ENCODE results near the gene PSMC6. TPM values are rescaled to one million over a fixed set of nuclear protein-coding genes. Genes with fewer than 3 reads are reported as not detected.
A peak's percentile ranks its signal among the peaks of the same experiment; 100 is the strongest.

The PSMC6 gene
- total and polyA plus RNA-seq, 4 donors = 69.5 to 165 (median 82.6) TPM

DNA sequence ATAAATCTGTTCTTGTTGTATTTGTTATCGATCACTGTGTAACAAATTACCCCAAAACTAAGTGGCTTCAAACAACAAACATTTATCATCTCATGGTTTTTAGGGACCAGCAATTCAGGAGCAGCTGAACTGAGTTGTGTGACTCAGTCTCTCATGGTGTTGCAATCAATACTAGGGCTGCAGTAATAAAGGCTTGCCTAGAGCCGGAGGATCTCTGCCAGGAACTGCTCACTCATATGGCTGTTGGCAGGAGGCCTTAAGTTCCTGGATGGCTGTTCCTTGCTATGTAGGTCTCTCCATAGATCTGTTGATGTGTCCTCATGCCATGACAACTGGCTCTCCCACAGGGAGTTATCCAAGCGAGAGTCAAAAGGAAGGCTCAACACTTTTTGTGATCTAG lies 3.8 kb upstream of the PSMC6 start:
- Histone ChIP-seq H3K9me3 (ENCODE audit: control insufficient read depth in 4 of 4, insufficient read depth in 3 of 4, low read length in 3 of 4) (no peaks in the 10 kb centered on the region), H3K9ac (ENCODE audit: insufficient read depth in 1 of 2, low read length in 2 of 2) (no peak overlapping the region), H3K27me3 (ENCODE audit: control insufficient read depth in 3 of 3, insufficient read depth in 3 of 3, low read length in 2 of 3) (no peaks in the 10 kb centered on the region), H3K27ac (ENCODE audit: low read depth in 1 of 2, low read length in 1 of 2) (peak overlapping the region in 1 of 2 donors; percentile 52), H3K4me3 (no peak overlapping the region), H3K4me1 (ENCODE audit: control insufficient read depth in 5 of 5, insufficient read depth in 5 of 5, low read length in 5 of 5) (peaks cover 0 to 9% (median 1%) of the 10 kb centered on the region in 5 donors), H3K36me3 (ENCODE audit: control insufficient read depth in 4 of 4, insufficient read depth in 4 of 4, low read length in 4 of 4) (peaks cover 0 to 7% (median 0%) of the 10 kb centered on the region in 4 donors)
- no peak for ATAC-seq (ENCODE audit: insufficient read depth, low FRiP score)
- WGBS, 2 donors = 62 to 63% methylated on average over 3 of the region's 3 CpGs
- TF ChIP-seq, protein P1, sequence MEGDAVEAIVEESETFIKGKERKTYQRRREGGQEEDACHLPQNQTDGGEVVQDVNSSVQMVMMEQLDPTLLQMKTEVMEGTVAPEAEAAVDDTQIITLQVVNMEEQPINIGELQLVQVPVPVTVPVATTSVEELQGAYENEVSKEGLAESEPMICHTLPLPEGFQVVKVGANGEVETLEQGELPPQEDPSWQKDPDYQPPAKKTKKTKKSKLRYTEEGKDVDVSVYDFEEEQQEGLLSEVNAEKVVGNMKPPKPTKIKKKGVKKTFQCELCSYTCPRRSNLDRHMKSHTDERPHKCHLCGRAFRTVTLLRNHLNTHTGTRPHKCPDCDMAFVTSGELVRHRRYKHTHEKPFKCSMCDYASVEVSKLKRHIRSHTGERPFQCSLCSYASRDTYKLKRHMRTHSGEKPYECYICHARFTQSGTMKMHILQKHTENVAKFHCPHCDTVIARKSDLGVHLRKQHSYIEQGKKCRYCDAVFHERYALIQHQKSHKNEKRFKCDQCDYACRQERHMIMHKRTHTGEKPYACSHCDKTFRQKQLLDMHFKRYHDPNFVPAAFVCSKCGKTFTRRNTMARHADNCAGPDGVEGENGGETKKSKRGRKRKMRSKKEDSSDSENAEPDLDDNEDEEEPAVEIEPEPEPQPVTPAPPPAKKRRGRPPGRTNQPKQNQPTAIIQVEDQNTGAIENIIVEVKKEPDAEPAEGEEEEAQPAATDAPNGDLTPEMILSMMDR (IDR thresholded peaks at IDR 0.05; ENCODE audit: control extremely low read depth, extremely low read depth) = no peak
- peak in 2 of 3 donors; percentile 44 to 52 for DNase-seq

DNA sequence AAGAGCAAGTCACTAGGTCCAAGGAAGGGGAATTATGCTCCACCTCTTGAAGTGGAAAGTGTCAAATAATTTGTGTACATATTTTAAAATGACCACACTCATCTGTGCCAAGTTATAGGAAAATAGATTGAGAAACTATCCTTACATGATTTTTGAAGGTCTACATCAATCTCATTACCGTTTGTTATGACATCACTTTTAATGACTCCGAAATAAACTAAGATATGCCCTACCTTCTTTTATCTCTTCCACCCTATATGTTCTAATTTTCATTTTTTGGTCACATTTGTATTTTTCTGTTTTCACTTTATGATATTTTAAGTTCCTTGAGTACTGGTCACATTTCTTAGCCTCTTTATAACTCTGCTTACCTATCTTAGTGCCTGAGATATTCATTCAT lies 3.3 kb upstream of the PSMC6 start:
- WGBS, 2 donors = 87 to 95% methylated on average over 2 of the region's 2 CpGs
- Histone ChIP-seq H3K27me3 (ENCODE audit: control insufficient read depth in 3 of 3, insufficient read depth in 3 of 3, low read length in 2 of 3) (no peaks in the 10 kb centered on the region), H3K9me3 (ENCODE audit: control insufficient read depth in 4 of 4, insufficient read depth in 3 of 4, low read length in 3 of 4) (no peaks in the 10 kb centered on the region), H3K36me3 (ENCODE audit: control insufficient read depth in 4 of 4, insufficient read depth in 4 of 4, low read length in 4 of 4) (peaks cover 0 to 7% (median 2%) of the 10 kb centered on the region in 4 donors), H3K9ac (ENCODE audit: insufficient read depth in 1 of 2, low read length in 2 of 2) (no peak overlapping the region), H3K27ac (ENCODE audit: low read depth in 1 of 2, low read length in 1 of 2) (no peak overlapping the region), H3K4me1 (ENCODE audit: control insufficient read depth in 5 of 5, insufficient read depth in 5 of 5, low read length in 5 of 5) (peaks cover 0 to 11% (median 3%) of the 10 kb centered on the region in 5 donors), H3K4me3 (no peak overlapping the region)
- TF ChIP-seq, protein P1 (IDR thresholded peaks at IDR 0.05; ENCODE audit: control extremely low read depth, extremely low read depth) = no peak
- no peak for ATAC-seq (ENCODE audit: insufficient read depth, low FRiP score)
- no peak for DNase-seq

DNA sequence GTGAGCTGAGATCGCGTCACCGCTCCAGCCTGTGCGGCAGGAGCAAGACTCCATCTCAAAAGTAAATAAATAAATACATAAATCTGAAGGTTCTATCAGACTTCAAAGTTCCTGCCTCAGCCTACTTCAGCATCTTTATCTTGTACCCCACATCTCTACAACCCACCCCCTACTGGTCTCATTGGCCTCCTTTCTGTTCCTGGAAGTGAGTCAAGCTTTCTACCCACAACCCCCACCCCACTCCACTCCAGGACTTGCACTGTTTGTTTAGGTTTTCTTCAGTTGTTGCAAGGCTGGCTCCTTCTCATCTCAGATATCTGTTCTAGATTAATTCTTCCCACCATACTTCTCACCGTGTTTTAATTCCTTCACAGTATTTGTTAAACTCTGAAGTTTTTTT lies 714 bp upstream of the PSMC6 start:
- TF ChIP-seq, protein P1 (IDR thresholded peaks at IDR 0.05; ENCODE audit: control extremely low read depth, extremely low read depth) = no peak
- peak overlapping the region; percentile 73 to 92 for H3K27ac ChIP-seq (ENCODE audit: low read depth in 1 of 2, low read length in 1 of 2)
- ATAC-seq (ENCODE audit: insufficient read depth, low FRiP score) (no peak), DNase-seq (peak in 2 of 3 donors; percentile 23 to 34)
- H3K4me1 ChIP-seq (ENCODE audit: control insufficient read depth in 5 of 5, insufficient read depth in 5 of 5, low read length in 5 of 5) = peaks cover 0 to 11% (median 4%) of the 10 kb centered on the region in 5 donors
- no peak overlapping the region for H3K4me3 ChIP-seq
- H3K9ac ChIP-seq (ENCODE audit: insufficient read depth in 1 of 2, low read length in 2 of 2) = peak overlapping the region; percentile 89 to 100
- H3K27me3 ChIP-seq (ENCODE audit: control insufficient read depth in 3 of 3, insufficient read depth in 3 of 3, low read length in 2 of 3) = no peaks in the 10 kb centered on the region
- peaks cover 1 to 17% (median 9%) of the 10 kb centered on the region in 4 donors for H3K36me3 ChIP-seq (ENCODE audit: control insufficient read depth in 4 of 4, insufficient read depth in 4 of 4, low read length in 4 of 4)
- no peaks in the 10 kb centered on the region for H3K9me3 ChIP-seq (ENCODE audit: control insufficient read depth in 4 of 4, insufficient read depth in 3 of 4, low read length in 3 of 4)
- WGBS, 2 donors = 79 to 92% methylated on average over 5 of the region's 5 CpGs

DNA sequence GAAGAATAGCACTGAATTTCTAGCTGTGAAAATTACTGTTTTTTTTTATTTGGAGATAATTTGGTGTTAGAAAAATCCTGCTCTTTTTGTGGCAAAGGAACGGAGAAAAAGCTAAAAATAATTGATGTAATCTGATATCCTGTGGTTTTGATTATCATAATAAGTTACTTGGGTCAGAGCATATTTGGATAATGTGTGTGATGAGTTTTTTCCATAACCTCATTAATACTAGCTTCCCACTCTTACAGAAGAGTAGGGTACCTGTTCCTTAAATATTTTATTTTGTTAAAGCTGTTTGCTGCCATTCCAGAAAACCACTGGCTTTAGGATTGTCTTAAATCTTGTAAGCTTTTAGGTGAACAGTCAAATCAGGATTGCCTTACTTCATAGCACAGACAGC lies 4.7 kb downstream of the PSMC6 start:
- TF ChIP-seq, protein P1 (IDR thresholded peaks at IDR 0.05; ENCODE audit: control extremely low read depth, extremely low read depth) = no peak
- H3K27ac ChIP-seq (ENCODE audit: low read depth in 1 of 2, low read length in 1 of 2) = no peak overlapping the region
- no peak for DNase-seq
- H3K36me3 ChIP-seq (ENCODE audit: control insufficient read depth in 4 of 4, insufficient read depth in 4 of 4, low read length in 4 of 4) = peaks cover 11 to 48% (median 32%) of the 10 kb centered on the region in 4 donors
- H3K4me1 ChIP-seq (ENCODE audit: control insufficient read depth in 5 of 5, insufficient read depth in 5 of 5, low read length in 5 of 5) = peaks cover 0 to 9% (median 4%) of the 10 kb centered on the region in 5 donors
- ATAC-seq (ENCODE audit: insufficient read depth, low FRiP score) = no peak
- 36 to 52% methylated on average over 1 of the region's 1 CpG for WGBS, 2 donors
- no peaks in the 10 kb centered on the region for H3K9me3 ChIP-seq (ENCODE audit: control insufficient read depth in 4 of 4, insufficient read depth in 3 of 4, low read length in 3 of 4)
- H3K27me3 ChIP-seq (ENCODE audit: control insufficient read depth in 3 of 3, insufficient read depth in 3 of 3, low read length in 2 of 3) = no peaks in the 10 kb centered on the region
- H3K9ac ChIP-seq (ENCODE audit: insufficient read depth in 1 of 2, low read length in 2 of 2) = no peak overlapping the region
- H3K4me3 ChIP-seq = no peak overlapping the region

Measured in lung (tissue), 12 donors.